Measurements from ENCODE around the gene CYP2W1. TPM values are rescaled to one million over a fixed set of nuclear protein-coding genes. Genes with fewer than 3 reads are reported as not detected.

CYP2W1 gene
- polyA plus RNA-seq (2013, experiment 1 of 2) = not detected
- not detected for polyA plus RNA-seq (2013, experiment 2 of 2)

- no peaks in the 10 kb centered on the region for H3K36me3 ChIP-seq (ENCODE audit: insufficient read depth, low read length)
- no peaks in the 10 kb centered on the region for H3K27me3 ChIP-seq (ENCODE audit: insufficient read depth, low read length)
- no peaks in the 10 kb centered on the region for H3K4me1 ChIP-seq (ENCODE audit: insufficient read depth, low read length)
- no peak within 1 kb of the TSS for H3K27ac ChIP-seq (ENCODE audit: low read depth, low read length)
- 92% methylated on average over 34 of the region's 34 CpGs for WGBS
- no peak within 1 kb of the TSS for H3K9ac ChIP-seq (ENCODE audit: low read depth, low read length)
- no peaks in the 10 kb centered on the region for H3K9me3 ChIP-seq (ENCODE audit: insufficient read depth, low read depth, low read length)
- no peak within 1 kb of the TSS for H3K4me3 ChIP-seq (ENCODE audit: low read length)
Measured at GRCh38 chr7:983004-983615, at the start of gene CYP2W1. Gene CYP2W1, plus strand, starts transcription at chr7:983181. Its CDS starts 31 bp downstream, at chr7:983212.

GRCh38 chr7:934469-935163 lies 48.4 kb upstream of the CYP2W1 start:
- H3K9me3 ChIP-seq (ENCODE audit: insufficient read depth, low read depth, low read length) = no peaks in the 10 kb centered on the region
- H3K4me3 ChIP-seq (ENCODE audit: low read length) = no peak overlapping the region
- H3K9ac ChIP-seq (ENCODE audit: low read depth, low read length) = no peak overlapping the region
- 92% methylated on average over 34 of the region's 34 CpGs for WGBS
- H3K27ac ChIP-seq (ENCODE audit: low read depth, low read length) = no peak overlapping the region
- H3K27me3 ChIP-seq (ENCODE audit: insufficient read depth, low read length) = no peaks in the 10 kb centered on the region
- no peaks in the 10 kb centered on the region for H3K36me3 ChIP-seq (ENCODE audit: insufficient read depth, low read length)
- no peaks in the 10 kb centered on the region for H3K4me1 ChIP-seq (ENCODE audit: insufficient read depth, low read length)

- H3K4me1 ChIP-seq (ENCODE audit: insufficient read depth, low read length) = no peaks in the 10 kb centered on the region
Measured at GRCh38 chr7:935164-935873, 47.7 kb upstream of the CYP2W1 start.

GRCh38 chr7:935874-936385 lies 47.1 kb upstream of the CYP2W1 start:
- Histone ChIP-seq H3K27me3 (ENCODE audit: insufficient read depth, low read length) (peaks cover 1% of the 10 kb centered on the region; the same call in 1 of the 2 replicates), H3K4me1 (ENCODE audit: insufficient read depth, low read length) (no peaks in the 10 kb centered on the region), H3K36me3 (ENCODE audit: insufficient read depth, low read length) (no peaks in the 10 kb centered on the region), H3K9me3 (ENCODE audit: insufficient read depth, low read depth, low read length) (no peaks in the 10 kb centered on the region; the same call in 1 of the 2 replicates), H3K9ac (ENCODE audit: low read depth, low read length) (no peak overlapping the region), H3K4me3 (ENCODE audit: low read length) (no peak overlapping the region), H3K27ac (ENCODE audit: low read depth, low read length) (no peak overlapping the region)
- 92% methylated on average over 28 of the region's 28 CpGs for WGBS

More at GRCh38 chr7:935164-935873, 47.7 kb upstream of the CYP2W1 start:
- WGBS = 89% methylated on average over 46 of the region's 46 CpGs
- H3K9ac ChIP-seq (ENCODE audit: low read depth, low read length) = no peak overlapping the region
- H3K4me3 ChIP-seq (ENCODE audit: low read length) = no peak overlapping the region
- H3K27me3 ChIP-seq (ENCODE audit: insufficient read depth, low read length) = no peaks in the 10 kb centered on the region
- H3K36me3 ChIP-seq (ENCODE audit: insufficient read depth, low read length) = no peaks in the 10 kb centered on the region
- H3K27ac ChIP-seq (ENCODE audit: low read depth, low read length) = no peak overlapping the region
- no peaks in the 10 kb centered on the region; the same call in 1 of the 2 replicates for H3K9me3 ChIP-seq (ENCODE audit: insufficient read depth, low read depth, low read length)

- Histone ChIP-seq H3K27me3 (ENCODE audit: insufficient read depth, low read length) (peaks cover 7% of the 10 kb centered on the region; the same call in 1 of the 2 replicates), H3K36me3 (ENCODE audit: insufficient read depth, low read length) (no peaks in the 10 kb centered on the region), H3K9me3 (ENCODE audit: insufficient read depth, low read depth, low read length) (no peaks in the 10 kb centered on the region; the same call in 1 of the 2 replicates), H3K4me3 (ENCODE audit: low read length) (no peak overlapping the region), H3K4me1 (ENCODE audit: insufficient read depth, low read length) (no peaks in the 10 kb centered on the region), H3K9ac (ENCODE audit: low read depth, low read length) (no peak overlapping the region), H3K27ac (ENCODE audit: low read depth, low read length) (no peak overlapping the region)
- WGBS = 85% methylated on average over 22 of the region's 22 CpGs
Measured at GRCh38 chr7:936386-937054, 46.5 kb upstream of the CYP2W1 start.

- Histone ChIP-seq H3K27ac (ENCODE audit: low read depth, low read length) (no peak overlapping the region), H3K4me3 (ENCODE audit: low read length) (no peak overlapping the region), H3K9ac (ENCODE audit: low read depth, low read length) (no peak overlapping the region), H3K4me1 (ENCODE audit: insufficient read depth, low read length) (no peaks in the 10 kb centered on the region), H3K9me3 (ENCODE audit: insufficient read depth, low read depth, low read length) (no peaks in the 10 kb centered on the region; the same call in 1 of the 2 replicates), H3K36me3 (ENCODE audit: insufficient read depth, low read length) (no peaks in the 10 kb centered on the region), H3K27me3 (ENCODE audit: insufficient read depth, low read length) (peaks cover 14% of the 10 kb centered on the region)
- 88% methylated on average over 16 of the region's 16 CpGs for WGBS
Measured at GRCh38 chr7:937856-938484, 45.0 kb upstream of the CYP2W1 start.

GRCh38 chr7:938546-939185 lies 44.3 kb upstream of the CYP2W1 start:
- H3K4me3 ChIP-seq (ENCODE audit: low read length) = no peak overlapping the region
- H3K36me3 ChIP-seq (ENCODE audit: insufficient read depth, low read length) = no peaks in the 10 kb centered on the region
- H3K9ac ChIP-seq (ENCODE audit: low read depth, low read length) = no peak overlapping the region
- H3K27me3 ChIP-seq (ENCODE audit: insufficient read depth, low read length) = peaks cover 14% of the 10 kb centered on the region
- 95% methylated on average over 27 of the region's 27 CpGs for WGBS
- H3K4me1 ChIP-seq (ENCODE audit: insufficient read depth, low read length) = no peaks in the 10 kb centered on the region
- no peak overlapping the region for H3K27ac ChIP-seq (ENCODE audit: low read depth, low read length)
- no peaks in the 10 kb centered on the region; the same call in 1 of the 2 replicates for H3K9me3 ChIP-seq (ENCODE audit: insufficient read depth, low read depth, low read length)

GRCh38 chr7:939843-940242 lies 43.1 kb upstream of the CYP2W1 start:
- Histone ChIP-seq H3K4me1 (ENCODE audit: insufficient read depth, low read length) (no peaks in the 10 kb centered on the region), H3K9me3 (ENCODE audit: insufficient read depth, low read depth, low read length) (no peaks in the 10 kb centered on the region; the same call in 1 of the 2 replicates), H3K36me3 (ENCODE audit: insufficient read depth, low read length) (no peaks in the 10 kb centered on the region), H3K4me3 (ENCODE audit: low read length) (no peak overlapping the region), H3K9ac (ENCODE audit: low read depth, low read length) (no peak overlapping the region), H3K27me3 (ENCODE audit: insufficient read depth, low read length) (peaks cover 14% of the 10 kb centered on the region), H3K27ac (ENCODE audit: low read depth, low read length) (no peak overlapping the region)
- 87% methylated on average over 4 of the region's 4 CpGs for WGBS

- Histone ChIP-seq H3K36me3 (ENCODE audit: insufficient read depth, low read length) (no peaks in the 10 kb centered on the region), H3K9ac (ENCODE audit: low read depth, low read length) (no peak overlapping the region), H3K27me3 (ENCODE audit: insufficient read depth, low read length) (peaks cover 14% of the 10 kb centered on the region), H3K4me1 (ENCODE audit: insufficient read depth, low read length) (peaks cover 6% of the 10 kb centered on the region; the same call in 1 of the 2 replicates), H3K27ac (ENCODE audit: low read depth, low read length) (no peak overlapping the region), H3K4me3 (ENCODE audit: low read length) (no peak overlapping the region), H3K9me3 (ENCODE audit: insufficient read depth, low read depth, low read length) (no peaks in the 10 kb centered on the region; the same call in 1 of the 2 replicates)
- WGBS = 86% methylated on average over 1 of the region's 2 CpGs
Measured at GRCh38 chr7:940599-941408, 42.2 kb upstream of the CYP2W1 start.

All from HUES64 (cell line).